Gastrocnemius medialis (tissue), 4 donors: Measurements from ENCODE around the gene ODAD4. TPM values are rescaled to one million over a fixed set of nuclear protein-coding genes. Genes with fewer than 3 reads are reported as not detected.

Experiments
- ATAC-seq, 2 donors: fragments of 150-250 bp; one replicate each; pipeline ENCODE4 v1.9.1; 2016
- DNase-seq, 2 donors: peaks; one replicate each; pipeline ENCODE4 v3.0.0-alpha.2; 2019
- H3K27ac ChIP-seq, 4 donors: fragments of 200-600 bp; sonication (generic); 1 replicate in 1 of 4; 2 replicates in 3 of 4; pipeline ENCODE4 v1.5.1; 2016 to 2018; ENCODE audit warnings: mild to moderate bottlenecking in 2 of 4, moderate library complexity in 1 of 4
- H3K27me3 ChIP-seq, 3 donors: fragments of 200-600 bp; sonication (generic) in 2 of 3; 1 replicate in 1 of 3; 2 replicates in 2 of 3; pipeline versions ENCODE4 v1.5.1 to v1.6.0; 2016 to 2019; ENCODE audit warnings: mild to moderate bottlenecking in 1 of 3, moderate library complexity in 1 of 3
- H3K36me3 ChIP-seq, 2 donors: fragments of 200-600 bp; sonication (generic) in 1 of 2; one replicate each; pipeline ENCODE4 v1.5.1; 2017 to 2018
- H3K4me1 ChIP-seq, 2 donors: fragments of 200-600 bp; sonication (generic) in 1 of 2; one replicate each; pipeline ENCODE4 v1.5.1; 2016 to 2017; ENCODE audit warnings: mild to moderate bottlenecking in 2 of 2
- H3K4me3 ChIP-seq, 4 donors: fragments of 200-600 bp; sonication (generic) in 3 of 4; 1 replicate in 1 of 4; 2 replicates in 3 of 4; pipeline ENCODE4 v1.5.1; 2016 to 2019; ENCODE audit warnings: mild to moderate bottlenecking in 2 of 4
- H3K9me3 ChIP-seq, 3 donors: fragments of 200-600 bp; sonication (generic) in 2 of 3; 1 replicate in 1 of 3; 2 replicates in 2 of 3; pipeline ENCODE4 v1.5.1; 2016 to 2019
- POLR2A ChIP-seq, 2 donors: fragments of 450-650 bp; IDR thresholded peaks; one replicate each; pipeline ENCODE4 v1.6.1; 2017; ENCODE audit warnings: antibody characterized with exemption in 2 of 2, mild to moderate bottlenecking in 2 of 2, moderate library complexity in 2 of 2
- in situ Hi-C, 4 donors: fragments of 200-750 bp; cut with MboI; loops; one replicate each; pipeline versions ENCODE4 v1.15.0 to v1.8.0; 2017; ENCODE audit warnings: low sequenced_read_pairs in 4 of 4
- intact Hi-C: fragments of 100-400 bp; cut with DNase I; formaldehyde crosslinking; loops from one replicate; pipeline ENCODE4 v1.15.1; 2023; ENCODE audit warnings: low total_unique reads
- total RNA-seq, 4 donors: library from RNA; depleted of rRNA; stranded (reverse); fragments of >200 nt; gene quantifications; one replicate each; pipeline versions ENCODE4 v1.1.0 to v1.2.3, GENCODE V29; 2016
- TF ChIP-seq, protein P1 (sequence below), 5 experiments: fragments of 450-650 bp in 3 of 5; fragments of 200-600 bp in 2 of 5; sonication (generic) in 2 of 5; IDR thresholded peaks in 4 of 5; conservative IDR thresholded peaks in 1 of 5; 1 replicate in 4 of 5; 2 replicates in 1 of 5; pipeline ENCODE4 v1.5.1; 2016 to 2019; ENCODE audit warnings: antibody characterized with exemption in 5 of 5, mild to moderate bottlenecking in 3 of 5, moderate library complexity in 3 of 5

The ODAD4 gene
- total RNA-seq, 4 donors from 2014 or later, result 0.13 to 1.3 (median 0.20) TPM; not detected in 1

DNA sequence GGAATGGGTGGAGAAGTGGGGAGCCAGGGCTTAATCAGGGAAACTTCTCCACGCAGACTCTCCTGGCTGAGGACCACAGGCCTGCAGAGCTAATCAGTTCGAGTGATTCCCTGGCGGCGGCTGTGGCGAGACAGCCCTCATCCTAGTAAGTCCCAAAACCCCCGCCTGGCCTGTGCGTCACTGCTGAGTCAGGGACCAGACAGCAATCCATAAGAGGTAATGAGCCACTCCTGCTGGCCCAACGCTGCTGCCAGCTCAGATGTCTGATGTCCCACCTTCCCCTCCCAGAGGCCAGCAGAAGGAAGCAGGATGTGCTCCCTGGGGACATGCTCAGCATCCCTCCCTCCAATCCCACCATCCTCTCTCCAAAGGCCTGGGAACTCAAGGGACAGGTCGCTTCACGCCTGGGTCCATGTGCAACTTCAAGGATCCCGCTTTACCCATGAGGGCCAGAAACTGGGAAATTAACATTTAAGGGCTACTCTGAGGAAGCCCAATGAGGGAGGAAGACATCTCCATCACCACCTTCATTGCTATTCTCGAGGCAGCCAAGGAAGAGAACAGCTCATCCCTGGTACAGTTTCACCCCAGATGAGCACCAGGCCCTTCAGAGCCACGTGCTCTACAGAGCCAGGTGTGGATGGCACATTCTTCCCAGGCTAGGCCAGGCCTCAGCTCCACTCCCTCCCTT, 19.6 kb upstream of the ODAD4 start:
- TF ChIP-seq POLR2A (IDR thresholded peaks at IDR 0.05), result no peak
- TF ChIP-seq, protein P1, sequence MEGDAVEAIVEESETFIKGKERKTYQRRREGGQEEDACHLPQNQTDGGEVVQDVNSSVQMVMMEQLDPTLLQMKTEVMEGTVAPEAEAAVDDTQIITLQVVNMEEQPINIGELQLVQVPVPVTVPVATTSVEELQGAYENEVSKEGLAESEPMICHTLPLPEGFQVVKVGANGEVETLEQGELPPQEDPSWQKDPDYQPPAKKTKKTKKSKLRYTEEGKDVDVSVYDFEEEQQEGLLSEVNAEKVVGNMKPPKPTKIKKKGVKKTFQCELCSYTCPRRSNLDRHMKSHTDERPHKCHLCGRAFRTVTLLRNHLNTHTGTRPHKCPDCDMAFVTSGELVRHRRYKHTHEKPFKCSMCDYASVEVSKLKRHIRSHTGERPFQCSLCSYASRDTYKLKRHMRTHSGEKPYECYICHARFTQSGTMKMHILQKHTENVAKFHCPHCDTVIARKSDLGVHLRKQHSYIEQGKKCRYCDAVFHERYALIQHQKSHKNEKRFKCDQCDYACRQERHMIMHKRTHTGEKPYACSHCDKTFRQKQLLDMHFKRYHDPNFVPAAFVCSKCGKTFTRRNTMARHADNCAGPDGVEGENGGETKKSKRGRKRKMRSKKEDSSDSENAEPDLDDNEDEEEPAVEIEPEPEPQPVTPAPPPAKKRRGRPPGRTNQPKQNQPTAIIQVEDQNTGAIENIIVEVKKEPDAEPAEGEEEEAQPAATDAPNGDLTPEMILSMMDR (IDR thresholded peaks at IDR 0.05 in 4 of 5, conservative IDR thresholded peaks at IDR 0.05 in 1 of 5), result no peak
- H3K27ac ChIP-seq, result no peak overlapping the region
- no peaks in the 10 kb centered on the region for H3K9me3 ChIP-seq
- no peak overlapping the region for H3K4me3 ChIP-seq
- H3K27me3 ChIP-seq, result no peaks in the 10 kb centered on the region
- ATAC-seq, result no peak
- no peak for DNase-seq
- no peaks in the 10 kb centered on the region for H3K4me1 ChIP-seq
- in situ Hi-C loops (no loop called here), intact Hi-C loops (no loop called here)
- peaks cover 0 to 70% of the 10 kb centered on the region in 2 donors for H3K36me3 ChIP-seq

- no peaks in the 10 kb centered on the region for H3K27me3 ChIP-seq
- in situ Hi-C loops (no loop called here), intact Hi-C loops (no loop called here)
- H3K4me1 ChIP-seq, result peaks cover 8 to 10% of the 10 kb centered on the region in 2 donors
- no peak overlapping the region for H3K27ac ChIP-seq
- DNase-seq (no peak), ATAC-seq (no peak)
- peaks cover 0 to 52% of the 10 kb centered on the region in 2 donors for H3K36me3 ChIP-seq
- no peaks in the 10 kb centered on the region for H3K9me3 ChIP-seq
- no peak for TF ChIP-seq POLR2A (IDR thresholded peaks at IDR 0.05)
- TF ChIP-seq, protein P1 (IDR thresholded peaks at IDR 0.05 in 4 of 5, conservative IDR thresholded peaks at IDR 0.05 in 1 of 5), result no peak
- no peak overlapping the region for H3K4me3 ChIP-seq
Measured at GRCh38 chr17:41912925-41913324, 17.5 kb upstream of the ODAD4 start.

DNA sequence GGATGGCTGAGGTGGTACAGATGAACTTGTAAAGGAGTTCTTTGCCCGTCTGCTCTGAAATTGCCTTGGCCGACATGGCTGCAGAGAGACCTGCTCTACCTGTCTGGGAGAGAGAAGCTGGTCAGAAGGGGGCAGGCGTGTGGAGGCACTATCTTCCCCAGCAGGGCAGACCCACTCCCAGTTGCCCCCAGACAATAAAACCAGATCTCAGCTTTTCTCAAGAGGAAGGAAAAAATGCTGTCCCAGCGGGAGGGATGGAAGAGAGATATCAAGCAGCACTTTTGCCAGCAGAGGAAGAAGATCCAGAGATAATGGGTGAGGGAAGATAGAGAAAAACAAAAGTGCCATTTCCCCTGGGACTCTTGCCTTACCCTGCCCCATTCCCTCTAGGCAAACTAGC, 16.6 kb upstream of the ODAD4 start:
- H3K36me3 ChIP-seq, result peaks cover 0 to 46% of the 10 kb centered on the region in 2 donors
- in situ Hi-C loops (no loop called here), intact Hi-C loops (no loop called here)
- no peaks in the 10 kb centered on the region for H3K9me3 ChIP-seq
- DNase-seq (no peak), ATAC-seq (no peak)
- H3K27ac ChIP-seq, result no peak overlapping the region
- H3K4me3 ChIP-seq, result no peak overlapping the region
- H3K27me3 ChIP-seq, result no peaks in the 10 kb centered on the region
- TF ChIP-seq POLR2A (IDR thresholded peaks at IDR 0.05), result no peak
- TF ChIP-seq, protein P1 (IDR thresholded peaks at IDR 0.05 in 4 of 5, conservative IDR thresholded peaks at IDR 0.05 in 1 of 5), result no peak
- H3K4me1 ChIP-seq, result peaks cover 11% of the 10 kb centered on the region in 2 donors

GRCh38 chr17:41914358-41914766, 16.1 kb upstream of the ODAD4 start:
- Histone ChIP-seq H3K4me3 (no peak overlapping the region), H3K4me1 (peaks cover 12 to 14% of the 10 kb centered on the region in 2 donors), H3K27ac (no peak overlapping the region), H3K36me3 (peaks cover 0 to 41% of the 10 kb centered on the region in 2 donors), H3K9me3 (no peaks in the 10 kb centered on the region), H3K27me3 (no peaks in the 10 kb centered on the region)
- TF ChIP-seq POLR2A (IDR thresholded peaks at IDR 0.05), result no peak
- TF ChIP-seq, protein P1 (IDR thresholded peaks at IDR 0.05 in 4 of 5, conservative IDR thresholded peaks at IDR 0.05 in 1 of 5), result no peak
- in situ Hi-C loops (no loop called here), intact Hi-C loops (no loop called here)
- ATAC-seq (no peak), DNase-seq (no peak)
